Measurements from ENCODE around the gene SMAD5. TPM values are rescaled to one million over a fixed set of nuclear protein-coding genes. Genes with fewer than 3 reads are reported as not detected.

SMAD5 gene
- total and polyA plus RNA-seq, 2 of the 4 experiments (the other 2 are of a cell fraction), result 37.4 to 101 TPM

- in situ Hi-C loops (cut with MboI; ENCODE audit: low sequenced_read_pairs), result no loop called here
- Histone ChIP-seq H4K8ac (ENCODE audit: low read depth in 2 of 2, low read length in 2 of 2) (no peak overlapping the region), H3K4ac (ENCODE audit: low read depth, low read length) (no peak overlapping the region), H2AK9ac (replicated peaks; ENCODE audit: low read depth, low read length, poor library complexity) (no peak overlapping the region), H2BK120ac (ENCODE audit: low read depth, low read length) (no peak overlapping the region), H4K5ac (ENCODE audit: low read depth, low read length) (no peak overlapping the region), H2BK15ac (ENCODE audit: low read depth, low read length) (no peak overlapping the region), H3K27me3 (ENCODE audit: control insufficient read depth, insufficient read depth, low read length) (peaks cover 22% of the 10 kb centered on the region), H3K56ac (ENCODE audit: extremely low read depth, insufficient read depth, low read length) (no peak overlapping the region), H2AFZ (replicated peaks; ENCODE audit: low read length, poor library complexity) (no peak overlapping the region), H3K79me1 (ENCODE audit: low read depth in 1 of 2, low read length in 2 of 2) (no peaks in the 10 kb centered on the region), H4K20me1 (ENCODE audit: insufficient read depth, low read length) (no peaks in the 10 kb centered on the region), H3K4me3 (ENCODE audit: insufficient read depth, low read depth, low read length) (no peak overlapping the region), H4K91ac (ENCODE audit: insufficient read depth, low read depth, low read length) (no peak overlapping the region), H2BK20ac (ENCODE audit: low read depth, low read length) (no peak overlapping the region), H3K4me2 (ENCODE audit: low read depth, low read length) (no peak overlapping the region), H3K4me1 (ENCODE audit: control insufficient read depth, insufficient read depth, low read length) (peaks cover 2% of the 10 kb centered on the region), H3K23ac (ENCODE audit: low read depth, low read length) (no peak overlapping the region), H3K27ac (ENCODE audit: insufficient read depth, low read length) (no peak overlapping the region), H2AK5ac (ENCODE audit: low read depth, low read length) (no peak overlapping the region), H3K9ac (ENCODE audit: low read depth, low read length) (no peak overlapping the region), H3K14ac (replicated peaks; ENCODE audit: low read depth, low read length) (no peak overlapping the region), H2BK5ac (ENCODE audit: low read depth, low read length, poor library complexity, severe bottlenecking) (no peak overlapping the region), H3K18ac (ENCODE audit: low read depth, low read length) (no peak overlapping the region), H3K9me1 (ENCODE audit: insufficient read depth, low read length) (no peaks in the 10 kb centered on the region; the same call in 1 of the 2 replicates), H3K9me3 (ENCODE audit: control insufficient read depth, insufficient read depth, low read length) (no peaks in the 10 kb centered on the region), H3K36me3 (ENCODE audit: control insufficient read depth, insufficient read depth, low read length) (no peaks in the 10 kb centered on the region)
- POLR2A ChIA-PET (ENCODE audit: unreplicated experiment), result no interaction called here
- no peak for DNase-seq
- CTCF ChIA-PET, result interaction anchor here (0.7 kb wide), 1 partner anchor 18 kb away, joined by 3 read pairs; no protein-coding TSS in a partner anchor
- dilution Hi-C loops (cut with HindIII; ENCODE audit: low sequenced_read_pairs, unreplicated experiment), result no loop called here
- ATAC-seq (ENCODE audit: low read depth), result no peak
- intact Hi-C loops (cut with micrococcal nuclease), result no loop called here
- BruUV-seq (replicated peaks), result no TSS peak
- TF ChIP-seq SMC3 (IDR thresholded peaks at IDR 0.05; ENCODE audit: low read depth, low read length) (no peak), NFE2L2 (IDR thresholded peaks at IDR 0.05; ENCODE audit: low read depth, low read length) (no peak), CTCF (conservative IDR thresholded peaks at IDR 0.05; ENCODE audit: low read depth, low read length) (no peak), MAFK (IDR thresholded peaks at IDR 0.05; ENCODE audit: low read depth, low read length) (no peak), MAZ (IDR thresholded peaks at IDR 0.05; ENCODE audit: borderline replicate concordance, low read depth, low read length) (no peak), BHLHE40 (IDR thresholded peaks at IDR 0.05; ENCODE audit: low read depth, low read length) (no peak), FOS (IDR thresholded peaks at IDR 0.05; ENCODE audit: low read depth, low read length) (no peak), CEBPB (IDR thresholded peaks at IDR 0.05; ENCODE audit: low read depth, low read length) (no peak), ELK1 (IDR thresholded peaks at IDR 0.05; ENCODE audit: borderline replicate concordance, low read depth, low read length) (no peak), RFX5 (IDR thresholded peaks at IDR 0.05; ENCODE audit: low read depth, low read length) (no peak), RCOR1 (IDR thresholded peaks at IDR 0.05; ENCODE audit: insufficient replicate concordance, low read length) (no peak), RAD21 (IDR thresholded peaks at IDR 0.05; ENCODE audit: low read length) (no peak)
- no CpG with 5 or more reads among the region's 3 CpGs for WGBS, 2 experiments (ENCODE audit: extremely low coverage in 2 of 2, insufficient read length in 1 of 2)
These were observed 5.1 kb upstream of the SMAD5 start for GRCh38 chr5:136127560-136127959.
